ENCODE data around the gene KMT2B.
"Not testable (repeated sequence)": the region's sequence is repeated elsewhere in the genome, so short reads cannot be mapped to it uniquely, and the experiment has no call there.

The KMT2B gene

GRCh38 chr19:35717665-35718344, at the start of gene KMT2B:
Gene KMT2B, plus strand, starts transcription at chr19:35718003. Its CDS starts 16 bp downstream, at chr19:35718019.
- no peak for DNase-seq (ENCODE audit: low read depth in 2 of 2)

- no peak for DNase-seq (ENCODE audit: low read depth in 2 of 2)
Observed at GRCh38 chr19:35669566-35669965, 48.2 kb upstream of the KMT2B start.

- DNase-seq (ENCODE audit: low read depth in 2 of 2), result no peak
Observed at GRCh38 chr19:35669974-35670373, 47.8 kb upstream of the KMT2B start.

GRCh38 chr19:35670686-35671085, 47.1 kb upstream of the KMT2B start:
- no peak for DNase-seq (ENCODE audit: low read depth in 2 of 2)

- no peak for DNase-seq (ENCODE audit: low read depth in 2 of 2)
Observed at GRCh38 chr19:35671818-35672217, 46.0 kb upstream of the KMT2B start.

- no peak for DNase-seq (ENCODE audit: low read depth in 2 of 2)
Observed at GRCh38 chr19:35673121-35673804, 44.5 kb upstream of the KMT2B start.

- DNase-seq (ENCODE audit: low read depth in 2 of 2), result no peak
Observed at GRCh38 chr19:35675589-35676140, 42.1 kb upstream of the KMT2B start.

- no peak for DNase-seq (ENCODE audit: low read depth in 2 of 2)
Observed at GRCh38 chr19:35689836-35690235, 28.0 kb upstream of the KMT2B start.

- DNase-seq (ENCODE audit: low read depth in 2 of 2), result not testable (repeated sequence)
Observed at GRCh38 chr19:35691106-35691505, 26.7 kb upstream of the KMT2B start.

- DNase-seq (ENCODE audit: low read depth in 2 of 2), result no peak
Observed at GRCh38 chr19:35692010-35692409, 25.8 kb upstream of the KMT2B start.

- no peak for DNase-seq (ENCODE audit: low read depth in 2 of 2)
Observed at GRCh38 chr19:35693422-35693821, 24.4 kb upstream of the KMT2B start.

GRCh38 chr19:35693835-35694599, 23.8 kb upstream of the KMT2B start:
- DNase-seq (ENCODE audit: low read depth in 2 of 2), result peak; percentile 80 to 81

- DNase-seq (ENCODE audit: low read depth in 2 of 2), result no peak
Observed at GRCh38 chr19:35695895-35696422, 21.8 kb upstream of the KMT2B start.

- no peak for DNase-seq (ENCODE audit: low read depth in 2 of 2)
Observed at GRCh38 chr19:35696835-35697234, 21.0 kb upstream of the KMT2B start.

GRCh38 chr19:35702223-35703012, 15.4 kb upstream of the KMT2B start:
- DNase-seq (ENCODE audit: low read depth in 2 of 2), result peak; percentile 77 to 80

- DNase-seq (ENCODE audit: low read depth in 2 of 2), result no peak
Observed at GRCh38 chr19:35703343-35703742, 14.5 kb upstream of the KMT2B start.

GRCh38 chr19:35704218-35704617, 13.6 kb upstream of the KMT2B start, which contains the start of gene ZBTB32:
Gene ZBTB32, plus strand, starts transcription at chr19:35704558. Its CDS starts 10,069 bp downstream, at chr19:35714627.
- DNase-seq (ENCODE audit: low read depth in 2 of 2), result no peak

- no peak for DNase-seq (ENCODE audit: low read depth in 2 of 2)
Observed at GRCh38 chr19:35708391-35708790, 9.4 kb upstream of the KMT2B start.

GRCh38 chr19:35710784-35711723, 6.7 kb upstream of the KMT2B start:
- DNase-seq (ENCODE audit: low read depth in 2 of 2), result no peak

Data from stimulated activated CD8-positive, alpha-beta memory T cell treated with anti-CD3 and anti-CD28 coated beads, Interleukin-7, amount 100 ng/mL, for 1 hour (primary cell).